Measurements from ENCODE around the gene LURAP1L.

DNA sequence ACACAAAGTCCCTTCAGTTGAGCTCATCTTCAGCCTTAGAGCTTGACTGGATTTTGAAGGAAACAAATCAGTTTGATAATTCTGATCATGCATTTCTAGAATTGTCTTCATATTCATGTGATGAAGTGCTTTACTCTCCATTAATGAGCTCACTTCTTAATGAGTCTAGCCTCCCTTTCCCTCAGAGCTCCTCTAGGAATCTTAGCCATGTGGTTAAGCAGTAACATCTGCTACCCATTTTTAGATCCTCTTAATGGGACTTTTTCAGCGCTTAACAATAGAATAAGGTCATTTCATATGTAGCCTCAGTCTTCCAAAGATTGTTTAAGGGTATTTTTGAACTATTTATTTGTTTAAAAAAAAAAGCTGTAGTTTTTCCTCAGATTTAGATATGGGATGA, 36.9 kb upstream of the LURAP1L start:
- TF ChIP-seq, protein P1, sequence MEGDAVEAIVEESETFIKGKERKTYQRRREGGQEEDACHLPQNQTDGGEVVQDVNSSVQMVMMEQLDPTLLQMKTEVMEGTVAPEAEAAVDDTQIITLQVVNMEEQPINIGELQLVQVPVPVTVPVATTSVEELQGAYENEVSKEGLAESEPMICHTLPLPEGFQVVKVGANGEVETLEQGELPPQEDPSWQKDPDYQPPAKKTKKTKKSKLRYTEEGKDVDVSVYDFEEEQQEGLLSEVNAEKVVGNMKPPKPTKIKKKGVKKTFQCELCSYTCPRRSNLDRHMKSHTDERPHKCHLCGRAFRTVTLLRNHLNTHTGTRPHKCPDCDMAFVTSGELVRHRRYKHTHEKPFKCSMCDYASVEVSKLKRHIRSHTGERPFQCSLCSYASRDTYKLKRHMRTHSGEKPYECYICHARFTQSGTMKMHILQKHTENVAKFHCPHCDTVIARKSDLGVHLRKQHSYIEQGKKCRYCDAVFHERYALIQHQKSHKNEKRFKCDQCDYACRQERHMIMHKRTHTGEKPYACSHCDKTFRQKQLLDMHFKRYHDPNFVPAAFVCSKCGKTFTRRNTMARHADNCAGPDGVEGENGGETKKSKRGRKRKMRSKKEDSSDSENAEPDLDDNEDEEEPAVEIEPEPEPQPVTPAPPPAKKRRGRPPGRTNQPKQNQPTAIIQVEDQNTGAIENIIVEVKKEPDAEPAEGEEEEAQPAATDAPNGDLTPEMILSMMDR (IDR thresholded peaks at IDR 0.05) = no peak
- TF ChIP-seq POLR2A (IDR thresholded peaks at IDR 0.05) (no peak), POLR2AphosphoS5 (IDR thresholded peaks at IDR 0.05) (no peak), EP300 (IDR thresholded peaks at IDR 0.05) (no peak)

All from upper lobe of left lung (tissue), 4 donors.